ENCODE results near the gene RBM33.

DNA sequence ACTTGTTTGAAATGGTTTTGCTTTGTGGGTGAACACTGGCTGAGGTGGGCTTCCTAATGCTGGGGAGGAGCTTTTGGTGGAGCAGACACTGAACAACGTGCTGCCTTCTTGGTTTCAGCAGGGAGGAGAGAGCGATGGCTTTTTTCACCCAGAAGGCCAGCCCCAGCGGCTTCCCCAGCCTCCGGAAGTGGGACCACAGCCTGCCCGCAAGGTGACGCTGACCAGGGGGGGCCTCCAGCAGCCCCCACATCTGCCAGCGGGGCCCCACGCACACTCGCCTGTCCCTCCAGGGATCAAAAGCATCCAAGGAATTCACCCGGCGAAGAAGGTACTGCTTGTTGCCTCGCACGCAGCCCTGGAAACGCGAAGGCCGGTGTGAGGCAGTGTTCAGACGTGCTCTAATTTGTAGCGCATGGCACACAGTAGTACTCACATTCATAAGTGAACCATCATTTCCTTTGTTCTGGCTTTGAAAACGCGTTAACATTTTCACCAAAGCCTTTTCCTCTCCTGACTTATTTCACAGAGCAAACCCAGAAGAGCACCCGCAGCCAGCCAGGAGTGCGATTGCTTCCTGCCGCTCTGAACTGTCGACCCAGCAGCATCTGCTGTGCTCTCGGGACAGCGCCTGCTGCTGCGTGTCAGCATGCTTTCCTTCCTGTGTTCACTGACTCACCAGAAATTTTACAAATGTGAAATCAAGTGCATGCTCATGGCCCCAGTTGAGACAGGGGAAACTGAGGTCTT, 119.4 kb downstream of the RBM33 start:
- TF ChIP-seq, protein P1, sequence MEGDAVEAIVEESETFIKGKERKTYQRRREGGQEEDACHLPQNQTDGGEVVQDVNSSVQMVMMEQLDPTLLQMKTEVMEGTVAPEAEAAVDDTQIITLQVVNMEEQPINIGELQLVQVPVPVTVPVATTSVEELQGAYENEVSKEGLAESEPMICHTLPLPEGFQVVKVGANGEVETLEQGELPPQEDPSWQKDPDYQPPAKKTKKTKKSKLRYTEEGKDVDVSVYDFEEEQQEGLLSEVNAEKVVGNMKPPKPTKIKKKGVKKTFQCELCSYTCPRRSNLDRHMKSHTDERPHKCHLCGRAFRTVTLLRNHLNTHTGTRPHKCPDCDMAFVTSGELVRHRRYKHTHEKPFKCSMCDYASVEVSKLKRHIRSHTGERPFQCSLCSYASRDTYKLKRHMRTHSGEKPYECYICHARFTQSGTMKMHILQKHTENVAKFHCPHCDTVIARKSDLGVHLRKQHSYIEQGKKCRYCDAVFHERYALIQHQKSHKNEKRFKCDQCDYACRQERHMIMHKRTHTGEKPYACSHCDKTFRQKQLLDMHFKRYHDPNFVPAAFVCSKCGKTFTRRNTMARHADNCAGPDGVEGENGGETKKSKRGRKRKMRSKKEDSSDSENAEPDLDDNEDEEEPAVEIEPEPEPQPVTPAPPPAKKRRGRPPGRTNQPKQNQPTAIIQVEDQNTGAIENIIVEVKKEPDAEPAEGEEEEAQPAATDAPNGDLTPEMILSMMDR (IDR thresholded peaks at IDR 0.05; ENCODE audit: low read length): no peak
- no peak for TF ChIP-seq EZH2 (IDR thresholded peaks at IDR 0.05; ENCODE audit: borderline replicate concordance, low read length)
